A673 (cell line): ENCODE data around the gene CAP1.

Experiments used
- CTCF ChIP-seq: fragments of 300-800, 200-600 bp; sonication (generic); conservative IDR thresholded peaks from 2 replicates; pipeline ENCODE4 v1.5.1; 2017; ENCODE audit warnings: low read depth, mild to moderate bottlenecking, antibody characterized with exemption, low read length, moderate library complexity, mixed read lengths
- EZH2 ChIP-seq: fragments of 200-600 bp; sonication (generic); IDR thresholded peaks from 2 replicates; pipeline ENCODE4 v1.6.1; 2017; ENCODE audit warnings: borderline replicate concordance, low read depth, mild to moderate bottlenecking, mixed read lengths, antibody characterized with exemption, low read length; ENCODE audit not compliant: poor library complexity, severe bottlenecking

- TF ChIP-seq CTCF (no peak), EZH2 (no peak)
Measured at GRCh38 chr1:40110389-40110788, 69.9 kb downstream of the CAP1 start.
